ENCODE results near the gene LPAR5. TPM values are rescaled to one million over a fixed set of nuclear protein-coding genes. Genes with fewer than 3 reads are reported as not detected.

Gene LPAR5
- total RNA-seq, 8 experiments from 2014 or later, result 0.08 to 0.95 (median 0.19) TPM

Other genes starting within 250 kb of the LPAR5 start
- gene CD27, start 191.0 kb downstream of the LPAR5 start, total RNA-seq, result 1 to 10 TPM in 2 of 8 experiments, under 1 TPM in 4, not detected in 2; 0.14 to 2.0 (median 0.37) TPM
- 10 to 100 TPM in 3 of 8 experiments, 1 to 10 TPM in 3, under 1 TPM in 2; 0.79 to 26.2 (median 3.1) TPM for gene TAPBPL, start 183.9 kb downstream of the LPAR5 start, total RNA-seq
- 10 to 100 TPM in 7 of 8 experiments, 1 to 10 TPM in 1; 6.1 to 38.3 (median 15.9) TPM for gene VAMP1, start 165.3 kb downstream of the LPAR5 start, total RNA-seq
- gene MRPL51, start 142.7 kb downstream of the LPAR5 start, total RNA-seq, result 100 to 1,000 TPM; 129 to 267 (median 184) TPM
- 10 to 100 TPM; 11.5 to 84.2 (median 16.2) TPM for gene NCAPD2, start 141.9 kb downstream of the LPAR5 start, total RNA-seq
- 1,000 to 10,000 TPM; 2,651 to 4,080 (median 3,703) TPM for gene GAPDH, start 101.4 kb downstream of the LPAR5 start, total RNA-seq
- 10 to 100 TPM; 10.1 to 22.7 (median 12.7) TPM for gene IFFO1, start 79.9 kb downstream of the LPAR5 start, total RNA-seq
- 10 to 100 TPM; 13.0 to 83.1 (median 24.1) TPM for gene NOP2, start 67.7 kb downstream of the LPAR5 start, total RNA-seq
- gene CHD4, start 28.6 kb downstream of the LPAR5 start, total RNA-seq, result 100 to 1,000 TPM; 190 to 382 (median 259) TPM
- gene ACRBP, start 11.5 kb upstream of the LPAR5 start, total RNA-seq, result 1 to 10 TPM in 4 of 8 experiments, under 1 TPM in 4; 0.51 to 2.6 (median 1.1) TPM
- gene ING4, start 27.2 kb upstream of the LPAR5 start, total RNA-seq, result 100 to 1,000 TPM in 1 of 8 experiments, 10 to 100 TPM in 7; 34.3 to 108 (median 81.6) TPM
- gene ZNF384, start 53.4 kb upstream of the LPAR5 start, total RNA-seq, result 10 to 100 TPM; 16.9 to 48.5 (median 32.7) TPM
- gene PIANP, start 64.9 kb upstream of the LPAR5 start, total RNA-seq, result 1 to 10 TPM in 7 of 8 experiments, under 1 TPM in 1; 0.94 to 7.9 (median 2.8) TPM
- gene COPS7A, start 88.1 kb upstream of the LPAR5 start, total RNA-seq, result 100 to 1,000 TPM in 1 of 8 experiments, 10 to 100 TPM in 7; 23.0 to 115 (median 44.1) TPM
- 100 to 1,000 TPM; 122 to 181 (median 151) TPM for gene MLF2, start 117.2 kb upstream of the LPAR5 start, total RNA-seq
- 100 to 1,000 TPM; 117 to 609 (median 256) TPM for gene PTMS, start 130.4 kb upstream of the LPAR5 start, total RNA-seq
- gene LAG3, start 136.6 kb upstream of the LPAR5 start, total RNA-seq, result 1 to 10 TPM in 3 of 8 experiments, under 1 TPM in 5; 0.21 to 2.8 (median 0.66) TPM
- 1 to 10 TPM in 5 of 8 experiments, under 1 TPM in 3; 0.49 to 2.8 (median 1.1) TPM for gene CD4, start 153.6 kb upstream of the LPAR5 start, total RNA-seq
- 10 to 100 TPM in 5 of 8 experiments, 1 to 10 TPM in 3; 4.8 to 48.2 (median 32.8) TPM for gene GPR162, start 185.9 kb upstream of the LPAR5 start, total RNA-seq
- gene P3H3, start 192.4 kb upstream of the LPAR5 start, total RNA-seq, result 10 to 100 TPM in 7 of 8 experiments, 1 to 10 TPM in 1; 9.9 to 31.2 (median 17.8) TPM
- 1 to 10 TPM; 1.1 to 8.4 (median 4.5) TPM for gene GNB3, start 205.0 kb upstream of the LPAR5 start, total RNA-seq
- gene CDCA3, start 215.3 kb upstream of the LPAR5 start, total RNA-seq, result 10 to 100 TPM in 3 of 8 experiments, 1 to 10 TPM in 5; 3.0 to 36.3 (median 6.2) TPM
- gene USP5, start 216.2 kb upstream of the LPAR5 start, total RNA-seq, result 100 to 1,000 TPM in 1 of 8 experiments, 10 to 100 TPM in 7; 52.3 to 122 (median 75.2) TPM
- 100 to 1,000 TPM; 544 to 781 (median 685) TPM for gene TPI1, start 231.6 kb upstream of the LPAR5 start, total RNA-seq
- 10 to 100 TPM in 3 of 8 experiments, 1 to 10 TPM in 5; 6.3 to 13.6 (median 8.3) TPM for gene SPSB2, start 237.3 kb upstream of the LPAR5 start, total RNA-seq